Pulmonary artery endothelial cell (primary cell): Measurements from ENCODE around the gene CD226. TPM values are rescaled to one million over a fixed set of nuclear protein-coding genes. Genes with fewer than 3 reads are reported as not detected.
"Not testable (repeated sequence)": the region's sequence is repeated elsewhere in the genome, so short reads cannot be mapped to it uniquely, and the experiment has no call there.

ENCODE experiments used
- DNase-seq: peaks from one replicate; pipeline ENCODE4 v3.0.0-alpha.2; 2011; ENCODE audit warnings: low read depth, low spot score
- total RNA-seq: library from RNA; depleted of rRNA; stranded (reverse); fragments of >200 nt; gene quantifications from 2 replicates; pipeline ENCODE4 v1.2.3, GENCODE V29; 2014

Gene CD226
- total RNA-seq, 1 donor from 2014 or later: 0.13 TPM

DNA sequence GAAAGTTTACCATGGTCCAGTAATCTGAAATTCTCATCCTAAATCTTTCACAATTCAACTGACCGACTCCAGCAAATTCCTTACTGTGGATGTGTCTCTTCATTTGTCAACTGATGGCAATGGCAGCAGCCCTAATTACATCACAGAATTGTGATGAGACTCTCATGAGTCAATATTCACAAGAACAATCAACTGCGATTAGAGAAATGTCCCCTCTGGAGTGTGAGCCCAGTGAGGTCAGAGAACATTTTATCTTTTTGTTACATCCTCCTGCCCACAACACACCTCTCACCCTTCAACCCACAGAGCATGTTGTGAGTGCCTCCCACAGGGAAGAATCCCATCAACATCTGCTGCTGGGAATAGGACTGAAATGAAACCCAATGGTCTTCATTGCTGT lies 73.6 kb downstream of the CD226 start:
- DNase-seq: no peak

DNA sequence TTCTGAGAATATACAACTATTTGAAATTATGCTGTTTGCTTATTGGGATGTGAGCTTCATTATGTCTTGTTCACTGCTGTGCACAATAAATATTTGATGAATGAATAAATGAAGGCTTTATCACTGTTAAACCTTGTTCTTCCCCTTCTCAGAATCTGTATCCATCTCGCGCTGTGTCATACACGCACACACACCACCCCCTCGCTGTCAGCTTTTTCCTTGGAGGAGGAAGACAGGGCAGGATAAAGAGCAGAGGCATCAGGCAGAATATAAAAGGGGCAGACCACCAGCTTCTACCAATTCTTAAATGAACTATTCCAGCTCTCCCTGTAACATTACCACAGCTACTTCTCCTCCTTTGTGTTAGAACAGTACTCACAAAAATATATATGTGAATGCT lies 75.0 kb downstream of the CD226 start:
- DNase-seq: no peak

DNA sequence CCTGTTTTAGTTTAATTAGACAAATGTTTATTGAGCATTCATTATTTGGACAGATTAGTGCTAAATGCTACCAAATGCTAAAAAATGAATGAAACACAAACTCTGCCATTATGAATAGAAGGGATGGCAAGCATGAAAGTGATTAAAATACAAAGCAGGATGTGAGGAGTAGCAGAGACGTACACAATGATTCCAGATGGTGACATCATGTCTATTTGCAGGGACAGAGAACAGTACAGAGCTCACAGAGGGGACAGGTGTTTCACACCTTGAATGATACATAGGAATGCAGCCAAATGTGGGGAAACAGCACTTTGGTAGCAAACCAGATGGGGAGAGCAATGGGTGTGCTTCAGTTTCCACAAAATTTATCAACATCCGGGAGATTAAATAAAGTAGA lies 76.3 kb downstream of the CD226 start:
- no peak for DNase-seq

DNA sequence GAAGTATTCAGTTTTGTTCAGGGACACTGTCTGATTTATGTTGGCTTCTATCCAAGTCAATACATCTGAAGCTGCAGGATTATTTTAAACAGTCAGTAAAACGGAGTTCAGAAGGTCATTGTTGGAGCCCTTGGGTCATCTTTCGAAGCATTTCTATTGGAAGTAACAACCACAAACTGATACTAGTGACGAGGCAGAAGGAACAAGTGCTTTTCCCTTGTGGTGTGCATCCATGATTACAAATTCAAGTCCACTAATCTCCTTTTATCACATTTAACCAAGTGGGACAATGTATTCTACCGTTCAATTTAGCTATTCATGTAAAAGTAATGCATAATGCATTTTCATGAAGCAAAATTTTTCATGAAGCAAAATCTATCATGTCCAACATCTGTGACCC lies 76.9 kb downstream of the CD226 start:
- DNase-seq: no peak

DNA sequence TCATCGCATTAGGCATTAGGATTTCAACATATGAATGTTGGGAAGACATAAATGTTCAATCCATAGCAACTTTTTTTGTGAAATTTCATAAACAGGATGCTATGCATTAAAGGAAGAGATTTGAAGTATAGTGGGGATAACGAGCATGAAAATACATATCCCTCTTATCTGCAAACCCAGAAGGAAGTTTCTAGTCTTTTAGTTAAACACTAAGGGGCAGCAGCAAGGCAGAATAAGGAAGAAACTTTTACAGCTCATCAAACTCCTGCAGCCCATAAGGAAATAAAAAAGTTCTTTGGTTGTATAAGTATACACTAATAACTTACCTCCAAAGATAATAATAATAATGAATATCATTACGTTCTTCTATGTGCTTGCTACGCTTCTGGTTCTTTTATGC lies 81.5 kb downstream of the CD226 start:
- no peak for DNase-seq

DNA sequence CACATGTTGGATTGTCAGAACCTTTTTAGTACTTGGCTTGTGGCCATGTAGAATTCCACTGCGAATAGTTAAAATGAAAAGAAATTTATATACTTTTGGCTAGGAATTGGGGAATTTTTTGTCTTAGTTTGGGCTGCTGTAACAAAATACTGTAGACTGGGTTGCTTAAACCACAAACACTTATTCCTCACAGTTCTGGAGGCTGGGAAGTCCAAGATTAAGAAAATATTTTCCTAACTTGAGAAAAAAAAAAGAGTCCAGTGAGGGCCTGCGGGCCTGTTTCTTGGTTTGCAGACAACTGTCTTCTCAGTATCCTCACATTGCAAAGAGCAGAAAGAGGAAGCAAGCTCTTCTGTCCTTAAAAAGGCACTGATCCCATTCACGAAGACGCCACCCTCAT lies 81.9 kb downstream of the CD226 start:
- DNase-seq: no peak

DNA sequence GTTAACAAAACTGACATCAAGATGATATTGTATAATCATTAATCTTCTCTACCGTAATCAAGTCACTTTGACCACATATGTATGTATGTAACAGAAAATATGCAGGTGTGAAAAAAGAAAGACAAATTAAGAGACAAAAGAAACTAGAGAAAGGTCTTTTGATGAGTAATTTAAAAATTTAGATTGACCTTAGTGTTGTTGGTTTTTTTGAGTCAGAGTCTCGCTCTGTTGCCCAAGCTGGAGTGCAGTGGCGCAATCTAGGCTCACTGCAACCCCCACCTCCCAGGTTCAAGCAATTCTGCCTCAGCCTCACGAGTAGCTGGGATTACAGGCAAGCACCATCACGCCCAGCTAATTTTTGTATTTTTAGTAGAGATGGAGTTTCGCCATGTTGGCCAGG lies 82.9 kb downstream of the CD226 start:
- DNase-seq: not testable (repeated sequence)

DNA sequence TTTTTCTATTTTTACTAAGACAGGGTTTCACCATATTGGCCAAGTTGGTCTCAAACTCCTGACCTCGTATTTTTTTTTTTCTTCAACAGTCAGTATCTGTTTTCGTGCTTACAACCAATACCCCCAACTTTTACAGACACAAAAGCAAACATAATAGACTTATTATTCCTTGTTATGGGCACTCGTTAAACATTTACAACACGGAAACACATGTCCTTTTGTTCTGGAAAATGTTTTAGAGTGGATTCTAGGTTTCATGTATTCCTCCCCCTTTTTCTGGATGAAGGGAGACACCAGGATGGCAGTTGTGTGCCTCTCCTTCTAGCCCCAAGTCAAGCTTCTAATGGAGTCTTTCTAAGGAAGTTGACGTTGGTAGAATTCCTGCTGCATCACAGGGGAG lies 88.8 kb downstream of the CD226 start:
- no peak for DNase-seq

DNA sequence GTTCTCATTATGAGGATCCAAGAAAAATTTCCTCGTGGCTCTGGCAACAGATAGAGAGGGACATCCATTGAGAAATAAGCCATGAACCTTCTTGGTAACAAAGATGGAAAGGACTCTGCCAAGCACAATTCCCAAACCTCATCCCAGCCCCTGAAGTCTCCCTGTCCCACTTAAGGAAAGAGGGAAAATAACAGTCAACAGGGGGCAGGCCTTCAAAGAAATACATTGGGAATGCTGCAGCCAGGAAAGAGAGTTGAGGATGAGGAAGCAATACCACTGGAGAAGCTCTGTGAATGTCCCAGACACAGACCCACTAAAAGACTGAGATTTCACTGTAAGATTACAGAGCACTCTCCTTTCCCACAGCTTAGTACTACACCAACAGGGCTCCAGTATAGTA lies 93.2 kb downstream of the CD226 start:
- no peak for DNase-seq

DNA sequence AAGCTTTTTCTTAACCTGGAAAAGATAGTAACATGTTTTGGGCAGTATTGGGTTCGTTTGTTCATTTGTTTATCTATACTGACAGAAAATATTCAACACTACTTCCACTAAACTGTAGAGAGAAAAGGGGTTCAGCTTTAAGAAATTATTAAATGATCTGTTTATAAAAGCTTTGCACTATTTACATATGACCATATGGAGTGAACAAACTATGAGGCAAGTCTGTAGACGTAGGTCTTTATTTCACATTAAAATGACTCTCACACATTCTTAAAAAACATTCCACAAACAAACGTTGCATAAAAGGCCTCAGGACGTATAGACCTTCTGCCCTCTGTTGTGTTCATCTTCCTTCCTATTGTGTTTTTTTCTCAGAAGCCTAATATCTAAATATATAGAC lies 94.6 kb downstream of the CD226 start:
- no peak for DNase-seq

DNA sequence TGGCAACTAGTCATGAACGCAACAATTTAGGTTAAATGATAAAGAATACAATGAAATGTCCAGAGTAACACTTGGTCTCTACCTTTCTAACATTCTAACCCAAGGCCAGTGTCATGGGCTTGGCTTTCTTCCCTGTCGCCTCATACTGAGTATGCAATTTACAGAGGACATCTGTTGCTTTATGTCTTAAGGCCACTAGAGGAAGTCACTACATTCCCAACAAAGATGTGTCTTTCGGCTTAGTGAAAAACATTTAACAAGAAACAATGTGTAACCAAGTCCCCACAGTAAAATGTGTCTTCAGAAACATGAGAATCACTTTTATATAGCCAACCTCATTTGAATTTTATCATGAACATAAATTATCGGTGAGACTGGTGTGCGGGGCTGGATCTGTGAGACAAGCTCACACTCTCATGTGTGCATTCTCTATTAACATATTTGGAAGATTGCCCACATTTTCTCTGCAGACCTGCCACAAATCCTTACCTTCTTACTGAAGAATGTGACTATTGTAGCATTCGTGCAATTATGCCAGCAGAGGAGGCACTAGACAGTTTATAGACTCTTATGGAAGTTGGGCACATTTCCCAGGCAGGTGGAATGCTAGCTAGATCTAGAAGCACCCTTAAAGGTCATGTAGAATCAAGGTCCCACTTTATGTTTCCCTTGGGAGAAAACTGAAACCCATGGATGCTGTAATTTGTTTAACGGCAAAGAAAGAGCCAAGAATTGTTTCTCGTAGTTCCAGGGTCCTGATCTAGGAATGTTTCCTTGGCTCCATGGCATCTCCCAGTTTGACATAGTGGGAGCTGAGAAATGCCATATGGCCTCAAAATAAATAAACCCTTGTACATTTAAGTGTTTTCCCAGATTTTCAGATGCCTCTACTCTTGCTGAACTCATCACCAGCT lies 101.8 kb downstream of the CD226 start:
- no peak for DNase-seq

DNA sequence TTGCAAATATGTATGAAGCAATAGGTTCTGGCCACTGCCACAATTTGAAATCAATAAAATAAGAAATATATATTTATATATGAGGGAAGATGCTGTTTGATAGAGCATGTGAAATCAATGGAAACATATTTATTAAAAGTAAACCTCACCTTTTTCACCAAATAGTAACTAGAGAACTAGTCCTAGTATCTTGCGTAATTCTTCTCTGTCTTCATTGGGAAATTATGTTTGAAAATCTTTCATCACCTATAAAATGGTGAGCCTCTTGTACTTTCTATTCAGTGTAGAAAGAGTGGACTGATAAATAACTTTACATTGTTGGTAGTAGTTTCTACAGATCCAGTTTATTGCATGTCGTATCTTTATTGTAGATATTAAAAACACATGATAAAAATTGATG lies 103.0 kb downstream of the CD226 start:
- no peak for DNase-seq

DNA sequence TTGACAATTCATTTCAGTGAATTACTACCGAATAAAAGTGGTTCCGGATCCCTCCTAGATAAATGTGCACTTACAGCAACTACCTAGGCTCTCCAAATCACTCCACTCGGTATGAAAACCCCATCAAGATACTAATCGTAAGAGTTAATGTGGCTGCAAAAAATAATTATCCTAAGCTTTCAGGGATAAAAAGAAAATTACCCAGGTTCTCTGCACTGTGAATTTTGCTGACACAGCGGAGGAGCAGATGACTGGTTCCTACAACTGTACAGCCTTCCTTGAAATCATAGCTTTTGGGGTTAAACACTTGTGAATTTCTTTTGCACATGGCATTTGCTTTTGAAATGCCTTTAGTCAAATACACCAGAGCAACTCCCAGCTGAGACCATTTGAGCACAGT lies 104.7 kb downstream of the CD226 start:
- no peak for DNase-seq

DNA sequence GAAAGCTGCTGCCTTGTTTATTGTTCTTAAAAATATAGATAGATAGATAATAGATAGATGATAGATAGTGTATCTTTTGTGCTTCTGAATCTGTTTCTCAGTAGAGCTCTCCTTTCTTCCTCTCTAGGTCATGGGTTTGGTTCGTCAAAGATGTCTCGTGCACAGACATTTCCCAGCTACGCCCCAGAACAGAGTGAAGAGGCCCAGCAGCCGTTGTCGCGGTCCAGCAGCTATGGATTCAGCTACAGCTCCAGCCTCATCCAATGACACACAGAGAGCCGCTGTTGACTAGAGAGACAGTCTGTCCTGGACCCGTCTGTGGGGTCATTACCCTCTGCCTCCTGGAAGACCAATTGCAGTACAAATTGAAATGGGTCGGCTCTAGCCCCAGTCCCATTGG lies 106.6 kb downstream of the CD226 start:
- no peak for DNase-seq

DNA sequence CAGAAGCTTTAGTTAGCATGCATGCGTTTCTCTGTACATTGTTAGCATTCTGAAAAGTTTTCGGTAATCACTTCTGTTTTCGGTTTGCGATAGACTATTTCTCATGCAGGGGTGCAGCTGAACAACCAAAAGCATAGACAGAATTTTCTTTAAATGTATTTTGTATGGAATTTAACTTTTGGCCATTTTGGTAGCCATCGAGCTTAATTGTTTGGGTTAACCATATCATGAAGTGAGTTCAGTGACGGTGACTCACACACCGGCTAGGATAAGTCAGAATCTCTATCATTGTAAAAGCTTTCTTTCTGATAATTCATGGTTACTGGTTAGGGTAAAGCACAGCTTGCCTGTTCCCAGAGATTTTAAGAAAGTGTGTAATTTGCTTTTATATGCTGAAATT lies 107.2 kb downstream of the CD226 start:
- no peak for DNase-seq

DNA sequence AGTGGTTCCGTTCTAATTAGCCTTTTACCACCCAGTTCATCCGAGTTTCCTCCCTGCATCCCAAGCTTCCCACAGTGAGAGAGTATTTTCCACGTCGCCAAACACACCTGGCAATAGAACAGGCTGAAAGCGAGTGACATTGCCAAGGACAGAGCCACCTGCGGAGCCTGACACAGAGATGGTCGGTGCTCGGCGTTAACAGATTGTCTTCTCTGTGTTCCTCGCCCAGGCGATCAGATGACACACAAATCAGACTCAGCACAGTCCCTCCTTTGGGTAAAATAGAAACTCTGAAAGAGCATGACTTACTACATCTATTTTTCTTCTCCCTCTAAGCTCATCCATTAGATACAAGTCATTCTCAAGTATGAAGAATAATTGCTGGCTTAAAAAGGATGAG lies 107.7 kb downstream of the CD226 start:
- no peak for DNase-seq

DNA sequence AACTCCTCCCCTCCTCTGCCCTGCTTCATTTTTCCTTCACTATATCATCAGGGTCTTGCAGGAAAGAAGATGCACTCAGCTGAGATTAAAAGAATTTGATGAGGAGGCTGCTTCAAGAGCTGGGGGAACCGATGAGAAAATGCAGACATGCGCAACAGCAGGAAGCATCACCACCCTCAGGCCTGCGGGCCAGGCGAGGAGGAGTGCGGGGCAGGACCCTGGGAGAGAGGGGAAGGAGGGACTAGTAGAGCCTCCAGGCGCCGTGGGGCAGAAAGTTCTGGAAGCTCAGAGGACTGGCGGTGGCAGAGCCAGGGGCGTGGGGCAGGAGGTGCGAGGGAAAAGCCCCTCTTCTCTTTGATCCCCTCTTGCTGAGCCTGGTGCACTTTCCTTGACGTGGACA lies 108.2 kb downstream of the CD226 start:
- no peak for DNase-seq

DNA sequence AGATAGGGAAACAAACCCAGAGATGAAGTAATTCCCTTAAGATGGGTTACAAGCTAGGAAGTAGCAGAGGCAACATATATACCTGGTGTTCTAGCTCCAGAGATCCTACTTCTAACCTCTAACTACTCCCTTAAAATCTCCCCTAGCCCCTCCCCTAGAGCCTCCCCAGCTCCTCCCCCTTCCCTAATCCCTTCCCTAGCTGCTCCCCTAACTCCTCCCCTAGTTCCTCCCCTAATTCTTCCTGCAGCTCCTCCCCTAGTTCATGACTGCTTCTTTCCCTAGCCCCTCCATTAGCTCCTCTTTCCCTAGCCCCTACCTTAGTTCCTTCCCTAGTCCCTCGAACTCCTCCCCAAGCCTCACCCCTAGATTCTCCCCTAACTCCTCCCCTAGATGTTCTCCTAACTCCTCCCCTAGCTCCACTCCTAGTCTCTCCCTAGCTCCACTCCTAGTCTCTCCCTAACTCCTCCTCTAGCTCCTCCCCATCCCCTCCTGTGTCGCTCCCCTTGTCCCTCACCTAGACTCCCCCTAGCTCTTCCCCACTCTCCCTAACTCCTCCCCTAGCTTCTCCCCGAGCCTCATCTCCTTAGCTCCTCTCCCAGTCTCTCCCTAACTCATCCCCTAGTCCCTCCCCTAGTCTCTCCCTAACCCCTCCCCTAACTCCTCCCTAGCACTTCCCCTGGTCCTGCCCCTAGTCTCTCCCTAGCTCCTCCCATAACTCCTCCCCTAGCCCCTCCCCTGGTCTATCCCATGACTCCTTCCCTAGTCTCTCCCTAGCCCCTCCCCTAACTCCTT lies 108.9 kb downstream of the CD226 start:
- DNase-seq: no peak

DNA sequence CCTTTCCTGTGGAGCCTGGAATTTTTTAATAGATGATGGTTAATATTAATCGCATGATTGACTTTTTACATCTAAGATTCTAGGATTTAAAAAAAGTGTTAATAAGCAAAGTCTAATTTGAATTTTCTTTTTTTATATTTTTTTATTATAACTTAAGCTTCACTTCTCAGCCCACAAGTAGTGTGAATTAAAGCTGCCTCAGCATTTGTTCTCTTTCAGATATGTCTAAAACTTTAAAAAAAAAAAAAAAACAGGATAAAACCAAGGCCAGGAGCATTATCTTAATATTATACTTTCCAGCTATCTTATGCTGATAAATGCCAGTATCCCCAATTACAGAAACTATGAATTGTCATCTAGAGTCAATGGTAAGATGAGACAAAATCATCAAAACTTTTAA lies 109.7 kb downstream of the CD226 start:
- no peak for DNase-seq

DNA sequence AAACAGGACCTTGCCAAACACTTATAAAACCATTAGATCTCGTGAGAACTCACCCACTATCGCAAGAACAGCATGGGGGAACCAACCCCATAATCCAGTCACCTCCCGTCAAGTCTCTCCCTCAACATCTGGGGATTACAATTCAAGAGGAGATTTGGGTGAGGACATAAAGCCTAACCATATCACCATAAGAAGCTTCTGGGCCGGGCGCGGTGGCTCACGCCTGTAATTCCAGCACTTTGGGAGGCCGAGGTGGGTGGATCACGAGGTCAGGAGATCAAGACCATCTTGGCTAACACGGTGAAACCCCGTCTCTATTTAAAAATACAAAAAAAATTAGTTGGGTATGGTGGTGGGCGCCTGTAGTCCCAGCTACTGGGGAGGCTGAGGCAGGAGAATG lies 112.7 kb downstream of the CD226 start:
- not testable (repeated sequence) for DNase-seq

DNA sequence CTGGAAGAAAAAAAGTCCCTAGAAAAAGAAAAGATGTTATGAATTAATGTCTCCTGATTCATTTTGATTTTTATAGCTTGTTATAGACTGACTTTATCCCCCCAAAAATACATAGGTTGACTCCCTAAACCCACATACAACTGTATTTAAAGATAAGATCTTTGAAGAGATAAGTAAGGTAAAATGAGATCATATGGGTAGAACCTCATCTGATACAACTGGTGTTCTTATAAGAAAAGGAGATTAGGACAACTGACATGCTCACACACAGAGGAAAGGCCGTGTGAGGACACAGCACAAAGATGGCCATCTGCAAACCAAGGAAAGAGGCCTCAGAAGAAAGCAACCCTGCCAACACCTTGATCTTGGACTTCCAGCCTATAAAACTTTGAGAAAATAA lies 117.5 kb downstream of the CD226 start:
- DNase-seq: no peak

DNA sequence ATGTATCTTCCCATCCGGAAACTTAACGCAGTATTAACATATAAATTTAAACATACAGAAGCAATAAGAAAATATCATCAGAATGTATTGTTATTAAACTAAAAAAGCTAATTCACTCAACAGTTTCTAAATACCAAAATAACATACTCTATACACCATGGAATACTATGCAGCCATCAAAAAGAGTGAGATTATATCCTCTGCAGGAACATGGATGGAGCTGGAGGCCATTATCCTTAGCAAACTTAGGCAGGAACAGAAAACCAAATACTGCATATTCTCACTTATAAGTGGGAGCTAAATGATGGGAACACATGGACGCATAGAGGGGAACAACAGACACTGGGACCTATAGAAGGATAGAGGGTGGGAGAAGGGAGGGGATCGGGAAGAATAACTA lies 127.1 kb downstream of the CD226 start:
- DNase-seq: no peak

DNA sequence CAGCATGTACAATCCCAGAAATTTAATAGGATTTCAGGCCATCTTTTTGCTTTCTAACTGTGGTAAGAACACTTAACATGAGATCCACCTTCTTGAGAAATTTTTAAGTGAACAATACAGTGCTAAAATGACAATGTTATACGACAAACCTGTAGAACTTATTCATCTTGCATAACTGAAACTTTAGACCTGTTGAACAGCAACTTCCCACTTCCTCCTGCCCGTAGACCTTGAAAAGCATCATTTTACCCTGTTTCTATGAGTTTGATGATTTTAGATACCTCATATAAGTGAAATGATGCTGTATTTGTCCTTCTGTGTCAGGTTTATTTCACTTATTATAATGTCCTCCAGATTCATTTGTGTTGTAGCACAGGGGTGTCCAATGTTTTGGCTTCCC lies 128.2 kb downstream of the CD226 start:
- no peak for DNase-seq
